ENCODE results near the gene FUT4.

- peak in 4 of 7 experiments; percentile 11 to 57 (median 18) for TF ChIP-seq CTCF (IDR thresholded peaks at IDR 0.05)
- no peak for TF ChIP-seq EP300 (IDR thresholded peaks at IDR 0.05)
Observed at GRCh38 chr11:94597896-94598295, 54.2 kb downstream of the FUT4 start.

All from stomach (tissue), 4 donors.